ENCODE measurements around the gene CEP112. TPM values are rescaled to one million over a fixed set of nuclear protein-coding genes. Genes with fewer than 3 reads are reported as not detected.

CEP112 gene
- total RNA-seq, 1 donor from 2014 or later, result 9.7 TPM

DNA sequence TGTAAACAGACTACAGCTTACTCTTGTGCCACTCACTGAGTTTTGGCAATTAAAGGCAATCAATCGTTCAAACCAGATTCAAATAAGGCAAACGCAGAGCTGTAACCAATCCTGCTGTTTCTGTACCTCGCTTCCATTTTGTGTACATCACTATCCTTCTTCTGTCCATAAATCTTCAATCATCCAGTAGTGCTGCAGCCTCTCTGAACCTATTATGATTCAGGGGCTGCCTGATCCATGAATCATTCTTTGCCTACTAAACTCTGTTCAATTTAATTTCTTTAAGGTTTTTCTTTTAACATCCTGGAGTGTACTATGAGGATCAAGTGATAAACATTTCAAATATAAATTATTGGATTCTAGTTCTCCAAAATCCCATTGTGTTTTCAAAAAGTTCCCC lies 93.9 kb downstream of the CEP112 start:
- no peaks in the 10 kb centered on the region for H3K79me2 ChIP-seq (ENCODE audit: low read depth)
- H2AFZ ChIP-seq (replicated peaks), result no peak overlapping the region
- Mint-ChIP-seq H3K36me3 (peaks cover 50% of the 10 kb centered on the region), H3K27me3 (ENCODE audit: insufficient read depth, low read depth) (no peaks in the 10 kb centered on the region), H3K9me3 (peaks cover 13% of the 10 kb centered on the region), H3K4me3 (no peak overlapping the region), H3K4me1 (no peaks in the 10 kb centered on the region), H3K27ac (no peak overlapping the region)
- H3K9ac ChIP-seq, result no peak overlapping the region
- no peaks in the 10 kb centered on the region for H3K27me3 ChIP-seq
- H3K36me3 ChIP-seq, result no peaks in the 10 kb centered on the region
- H3K4me3 ChIP-seq, result no peak overlapping the region
- no peaks in the 10 kb centered on the region for H3K4me1 ChIP-seq
- no peaks in the 10 kb centered on the region for H3K9me3 ChIP-seq (ENCODE audit: low read depth)
- TF ChIP-seq, protein P1, sequence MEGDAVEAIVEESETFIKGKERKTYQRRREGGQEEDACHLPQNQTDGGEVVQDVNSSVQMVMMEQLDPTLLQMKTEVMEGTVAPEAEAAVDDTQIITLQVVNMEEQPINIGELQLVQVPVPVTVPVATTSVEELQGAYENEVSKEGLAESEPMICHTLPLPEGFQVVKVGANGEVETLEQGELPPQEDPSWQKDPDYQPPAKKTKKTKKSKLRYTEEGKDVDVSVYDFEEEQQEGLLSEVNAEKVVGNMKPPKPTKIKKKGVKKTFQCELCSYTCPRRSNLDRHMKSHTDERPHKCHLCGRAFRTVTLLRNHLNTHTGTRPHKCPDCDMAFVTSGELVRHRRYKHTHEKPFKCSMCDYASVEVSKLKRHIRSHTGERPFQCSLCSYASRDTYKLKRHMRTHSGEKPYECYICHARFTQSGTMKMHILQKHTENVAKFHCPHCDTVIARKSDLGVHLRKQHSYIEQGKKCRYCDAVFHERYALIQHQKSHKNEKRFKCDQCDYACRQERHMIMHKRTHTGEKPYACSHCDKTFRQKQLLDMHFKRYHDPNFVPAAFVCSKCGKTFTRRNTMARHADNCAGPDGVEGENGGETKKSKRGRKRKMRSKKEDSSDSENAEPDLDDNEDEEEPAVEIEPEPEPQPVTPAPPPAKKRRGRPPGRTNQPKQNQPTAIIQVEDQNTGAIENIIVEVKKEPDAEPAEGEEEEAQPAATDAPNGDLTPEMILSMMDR (IDR thresholded peaks at IDR 0.05), result no peak
- TF ChIP-seq EZH2phosphoT487 (IDR thresholded peaks at IDR 0.05) (no peak), EZH2 (IDR thresholded peaks at IDR 0.05) (no peak)
- no peak for DNase-seq (ENCODE audit: low spot score)
- H3K27ac ChIP-seq, result no peak overlapping the region
- no peaks in the 10 kb centered on the region for H3F3A ChIP-seq (ENCODE audit: low read depth)
- no peaks in the 10 kb centered on the region for H4K20me1 ChIP-seq (ENCODE audit: low read depth)
- no peak overlapping the region for H3K4me2 ChIP-seq

DNA sequence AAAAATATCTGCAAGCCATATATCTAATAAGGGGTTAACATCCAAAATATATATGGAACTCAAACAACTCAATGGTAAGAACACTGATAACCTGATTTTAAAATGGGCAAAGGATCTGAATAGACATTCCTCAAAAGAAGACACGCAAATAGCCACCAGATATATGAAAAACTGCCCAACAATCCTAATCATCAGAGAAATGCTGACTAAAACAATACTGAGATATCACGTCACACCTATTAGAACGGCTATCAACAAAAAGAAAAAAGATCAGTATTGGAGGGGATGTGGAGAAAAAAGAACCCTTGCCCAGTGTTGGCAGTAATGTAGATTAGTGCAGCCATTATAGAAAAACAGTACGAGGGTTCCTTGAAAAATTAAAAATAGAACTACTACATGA lies 97.2 kb downstream of the CEP112 start:
- H3K27ac ChIP-seq, result no peak overlapping the region
- no peaks in the 10 kb centered on the region for H3F3A ChIP-seq (ENCODE audit: low read depth)
- DNase-seq (ENCODE audit: low spot score), result no peak
- no peaks in the 10 kb centered on the region for H3K9me3 ChIP-seq (ENCODE audit: low read depth)
- peaks cover 58% of the 10 kb centered on the region for H3K36me3 Mint-ChIP-seq
- H4K20me1 ChIP-seq (ENCODE audit: low read depth), result no peaks in the 10 kb centered on the region
- no peaks in the 10 kb centered on the region for H3K4me1 ChIP-seq
- H3K27me3 Mint-ChIP-seq (ENCODE audit: insufficient read depth, low read depth), result no peaks in the 10 kb centered on the region
- no peak overlapping the region for H3K4me3 ChIP-seq
- H3K36me3 ChIP-seq, result no peaks in the 10 kb centered on the region
- no peak overlapping the region for H3K27ac Mint-ChIP-seq
- H3K4me2 ChIP-seq, result no peak overlapping the region
- H3K4me1 Mint-ChIP-seq, result no peaks in the 10 kb centered on the region
- no peak overlapping the region for H3K9ac ChIP-seq
- H3K9me3 Mint-ChIP-seq, result peaks cover 19% of the 10 kb centered on the region
- no peak overlapping the region for H3K4me3 Mint-ChIP-seq
- H2AFZ ChIP-seq (replicated peaks), result no peak overlapping the region
- no peaks in the 10 kb centered on the region for H3K79me2 ChIP-seq (ENCODE audit: low read depth)
- no peaks in the 10 kb centered on the region for H3K27me3 ChIP-seq
- TF ChIP-seq EZH2phosphoT487 (IDR thresholded peaks at IDR 0.05) (no peak), EZH2 (IDR thresholded peaks at IDR 0.05) (no peak)
- TF ChIP-seq, protein P1 (IDR thresholded peaks at IDR 0.05), result no peak

GRCh38 chr17:66091445-66092080 lies 100.4 kb downstream of the CEP112 start:
- H3F3A ChIP-seq (ENCODE audit: low read depth), result no peaks in the 10 kb centered on the region
- H3K9me3 Mint-ChIP-seq, result peaks cover 24% of the 10 kb centered on the region
- H3K4me3 ChIP-seq, result no peak overlapping the region
- H4K20me1 ChIP-seq (ENCODE audit: low read depth), result no peaks in the 10 kb centered on the region
- H3K27ac Mint-ChIP-seq, result no peak overlapping the region
- no peaks in the 10 kb centered on the region for H3K27me3 Mint-ChIP-seq (ENCODE audit: insufficient read depth, low read depth)
- H3K79me2 ChIP-seq (ENCODE audit: low read depth), result no peaks in the 10 kb centered on the region
- no peaks in the 10 kb centered on the region for H3K4me1 Mint-ChIP-seq
- H3K9me3 ChIP-seq (ENCODE audit: low read depth), result no peaks in the 10 kb centered on the region
- H3K36me3 Mint-ChIP-seq, result peaks cover 52% of the 10 kb centered on the region
- DNase-seq (ENCODE audit: low spot score), result no peak
- no peak overlapping the region for H3K27ac ChIP-seq
- no peaks in the 10 kb centered on the region for H3K36me3 ChIP-seq
- no peak overlapping the region for H3K4me2 ChIP-seq
- TF ChIP-seq EZH2 (IDR thresholded peaks at IDR 0.05) (no peak), EZH2phosphoT487 (IDR thresholded peaks at IDR 0.05) (no peak)
- TF ChIP-seq, protein P1 (IDR thresholded peaks at IDR 0.05), result no peak
- H2AFZ ChIP-seq (replicated peaks), result no peak overlapping the region
- no peak overlapping the region for H3K9ac ChIP-seq
- no peak overlapping the region for H3K4me3 Mint-ChIP-seq
- no peaks in the 10 kb centered on the region for H3K27me3 ChIP-seq
- no peaks in the 10 kb centered on the region for H3K4me1 ChIP-seq

Data from neural progenitor cell (in vitro differentiated cells).